ENCODE data around the gene ELP2.

DNA sequence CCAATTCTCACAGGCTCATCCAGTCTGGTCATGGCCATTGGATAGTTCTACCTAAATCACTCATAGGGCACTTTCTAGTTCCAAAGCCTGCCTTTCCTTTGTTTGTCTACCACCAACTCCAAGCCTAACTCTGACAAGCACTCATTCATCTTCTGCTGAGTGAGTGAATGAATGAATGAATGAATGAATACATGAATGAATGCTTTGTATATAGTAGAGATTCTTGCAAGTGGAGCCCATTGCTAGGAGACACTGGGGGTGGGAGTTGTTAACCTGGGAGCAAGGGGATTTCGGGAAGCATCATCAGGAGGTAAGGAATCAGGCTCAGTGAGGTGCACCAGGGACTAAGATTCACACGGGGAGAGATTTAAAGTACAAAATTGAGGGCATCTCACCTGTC lies 54.3 kb downstream of the ELP2 start:
- TF ChIP-seq CTCF (IDR thresholded peaks at IDR 0.05; ENCODE audit: poor library complexity), result no peak
- no peak for TF ChIP-seq EZH2 (IDR thresholded peaks at IDR 0.05; ENCODE audit: borderline replicate concordance)
- TF ChIP-seq EZH2phosphoT487 (IDR thresholded peaks at IDR 0.05; ENCODE audit: low read depth, severe bottlenecking, unreplicated experiment), result no peak

Data from hepatocyte (in vitro differentiated cells).